Left cardiac atrium (tissue), 4 donors: ENCODE measurements around the gene SAP25. TPM values are rescaled to one million over a fixed set of nuclear protein-coding genes. Genes with fewer than 3 reads are reported as not detected.
"Not testable (repeated sequence)": the region's sequence is repeated elsewhere in the genome, so short reads cannot be mapped to it uniquely, and the experiment has no call there.

Experiments
- ATAC-seq, 2 donors: fragments of 200-7000 bp; cut with Tn5 transposase; one replicate each; pipeline ENCODE4 v1.9.1; 2020; ENCODE audit warnings: mild to moderate bottlenecking in 2 of 2, moderate library complexity in 2 of 2
- DNase-seq: peaks from one replicate; pipeline ENCODE4 v3.0.0-alpha.2; 2020
- intact Hi-C, 2 donors: fragments of 100-400 bp; cut with DNase I; formaldehyde crosslinking; loops; one replicate each; pipeline versions ENCODE4 v1.14.1 to v1.15.1; 2022 to 2023
- total RNA-seq, 2 donors: library from RNA; stranded (reverse); fragmentation: NEBNext Ultra II Directional; extraction: Animal tissue kit (Norgen Biotek cat#: 25700); gene quantifications; one replicate each; pipeline ENCODE4 v1.2.1, GENCODE V29; 2021
- donor health status: DM: no; HTN: yes; CAD: no.
- donor health status: DM: no; HTN: yes; CAD: no; lungs with severe emphysema.
- donor health status: DM: yes; HTN: yes; CAD: no.
- donor health status: Dilated cardiomyopathy.

The SAP25 gene
- total RNA-seq, 2 donors from 2014 or later: 0.58 to 1.5 TPM

DNA sequence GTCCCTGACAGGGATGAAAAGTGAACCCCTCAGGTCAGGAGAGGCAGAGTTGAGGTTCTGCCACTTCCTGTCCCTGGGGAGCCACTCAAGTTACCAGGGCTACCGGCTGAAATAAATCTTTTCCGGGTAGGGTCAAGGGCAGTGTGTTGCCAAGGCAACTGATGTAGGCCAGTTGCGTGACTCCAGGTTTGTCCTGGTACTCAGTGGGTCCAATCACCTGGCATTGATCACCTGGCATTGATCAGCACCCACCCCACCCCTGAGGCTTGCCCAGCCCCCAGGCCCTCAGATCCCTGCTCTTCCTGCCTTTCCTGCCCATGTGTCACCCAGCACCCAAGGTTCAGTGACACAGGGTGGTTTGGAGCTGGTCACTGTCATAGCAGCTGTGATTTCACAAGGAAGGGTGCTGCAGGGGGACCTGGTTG lies 5.9 kb downstream of the SAP25 start:
- DNase-seq (no peak), ATAC-seq (no peak)
- intact Hi-C loops: no loop called here

DNA sequence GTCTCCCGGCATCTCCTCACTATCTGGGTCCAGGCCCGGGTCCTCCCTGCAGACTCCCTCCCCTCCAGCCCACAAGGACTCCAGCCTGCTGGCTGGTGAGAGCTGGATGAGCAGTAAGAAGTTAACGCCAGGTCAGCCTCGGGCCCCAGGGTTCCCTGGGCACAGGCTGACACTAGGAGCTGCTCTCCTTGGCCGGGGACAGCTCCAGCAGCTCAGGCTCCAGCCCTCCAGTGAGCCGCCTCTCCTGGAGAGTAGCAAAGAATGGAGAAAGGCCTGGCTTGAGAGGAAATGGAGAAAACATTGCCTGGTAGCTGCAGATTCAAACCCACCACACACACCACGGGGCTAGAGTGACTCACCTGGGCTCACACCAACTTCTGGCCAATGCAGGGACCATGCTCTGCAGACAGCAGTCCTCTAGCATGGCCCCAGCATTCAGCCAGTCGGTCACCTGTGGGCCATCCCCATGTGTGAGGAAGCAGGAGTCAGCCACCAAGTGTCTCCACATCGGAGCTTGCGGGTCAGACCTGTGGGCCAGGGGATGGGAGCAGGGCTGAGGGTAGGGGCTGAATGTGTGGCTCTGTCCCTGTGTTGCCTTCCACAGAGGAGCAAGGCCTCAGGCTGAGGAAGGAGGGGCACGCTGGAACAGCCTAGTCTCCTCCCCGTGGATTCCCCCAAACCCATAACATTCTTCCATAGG lies 6.5 kb downstream of the SAP25 start:
- DNase-seq (no peak), ATAC-seq (no peak)
- intact Hi-C loops: no loop called here

DNA sequence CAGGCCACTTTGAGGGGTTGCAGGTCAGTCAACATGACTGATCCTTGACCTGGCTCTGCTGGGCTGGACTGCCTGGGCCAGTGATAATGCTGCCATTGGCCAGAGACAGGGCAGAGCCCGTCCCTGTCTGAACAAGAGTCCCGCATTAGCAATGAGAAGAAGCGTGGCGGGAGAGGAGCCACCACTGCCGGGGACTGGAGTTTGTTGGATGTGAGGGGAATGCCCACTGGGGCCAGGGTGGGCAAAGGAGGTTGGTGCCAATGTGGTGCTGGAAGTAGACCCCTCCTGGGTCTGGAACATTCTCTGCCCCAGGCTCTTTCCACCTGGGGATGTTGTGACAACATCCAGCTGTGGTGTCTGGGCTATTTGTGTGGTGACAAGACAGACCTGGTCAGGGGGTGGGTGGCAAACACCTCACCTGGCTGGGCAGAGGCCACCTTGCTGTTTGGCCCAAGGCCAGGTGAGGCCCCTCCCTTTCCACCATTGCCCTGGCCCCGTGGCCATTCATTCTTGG lies 7.6 kb downstream of the SAP25 start:
- intact Hi-C loops: no loop called here
- ATAC-seq: no peak
- no peak for DNase-seq

DNA sequence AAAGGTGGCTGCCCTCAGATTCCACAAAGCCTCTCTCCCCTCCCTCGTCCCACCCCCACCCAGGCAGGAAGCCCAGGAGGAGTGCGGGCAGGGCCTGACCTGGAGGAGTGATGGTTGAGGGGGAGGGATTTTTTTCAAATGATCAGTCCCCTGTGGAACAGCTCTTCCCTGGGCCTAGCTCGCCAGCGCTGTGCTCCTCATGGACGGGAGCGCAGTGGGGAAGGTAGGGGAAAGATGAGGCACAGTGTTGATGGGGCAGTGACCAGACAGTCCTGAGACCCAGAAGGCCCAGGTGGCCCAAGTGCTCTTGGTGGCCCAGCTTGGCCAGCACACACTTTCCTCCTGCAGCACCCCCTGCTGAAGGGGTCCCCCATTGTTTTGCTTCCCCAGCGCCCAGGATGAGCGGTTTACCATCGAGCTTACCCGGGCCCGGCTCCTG lies 8.5 kb downstream of the SAP25 start:
- intact Hi-C loops: no loop called here
- ATAC-seq (no peak), DNase-seq (no peak)

DNA sequence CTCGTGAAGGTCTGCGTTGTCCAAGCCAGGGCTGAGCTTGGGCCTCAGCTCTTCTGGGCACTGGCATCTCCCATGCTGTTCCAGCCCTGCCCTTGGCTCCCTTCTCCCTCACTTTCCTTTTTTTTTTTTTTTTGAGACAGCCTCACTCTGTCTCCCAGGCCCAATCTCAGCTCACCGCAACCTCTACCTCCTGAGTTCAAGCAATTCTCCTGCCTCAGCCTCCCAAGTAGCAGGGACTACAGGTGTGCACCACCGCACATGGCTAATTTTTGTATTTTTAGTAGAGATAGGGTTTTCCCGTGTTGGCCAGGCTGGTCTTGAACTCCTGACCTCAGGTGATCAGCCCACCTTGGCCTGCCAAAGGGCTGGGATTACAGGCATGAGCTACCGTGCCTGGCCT lies 9.3 kb downstream of the SAP25 start:
- intact Hi-C loops: loop anchor here (5.0 kb wide), 2 partner anchors 92 to 128 kb away; partner anchors contain the start of gene GIGYF1 (in 1 of the 2)
- not testable (repeated sequence) for DNase-seq, ATAC-seq

DNA sequence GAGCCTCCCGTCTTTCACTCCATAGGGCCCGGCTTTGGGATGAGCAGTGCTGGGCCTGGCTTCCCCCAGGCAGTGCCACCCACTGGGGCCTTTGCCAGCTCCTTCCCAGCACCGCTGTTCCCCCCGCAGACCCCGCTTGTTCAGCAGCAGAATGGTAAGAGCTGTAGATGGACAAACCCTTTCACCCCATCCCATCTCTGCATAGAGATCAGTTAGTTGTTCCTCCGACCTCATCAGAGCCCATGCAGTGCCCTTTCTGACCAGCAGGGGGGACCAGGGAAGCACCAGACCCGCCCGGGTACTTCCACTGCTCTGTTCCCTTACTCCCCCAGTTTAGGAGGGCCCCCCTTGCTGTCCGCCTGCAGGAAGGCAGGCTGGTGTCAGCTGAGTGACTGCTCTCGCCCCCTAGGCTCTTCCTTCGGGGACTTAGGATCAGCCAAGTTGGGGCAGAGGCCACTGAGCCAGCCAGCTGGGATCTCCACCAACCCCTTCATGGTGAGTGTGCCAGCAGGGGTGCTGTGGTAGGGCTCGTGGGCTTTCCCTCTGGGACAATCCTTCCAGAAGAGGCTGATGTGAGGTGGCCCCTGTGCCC lies 9.8 kb downstream of the SAP25 start:
- peak; percentile 86 for DNase-seq
- peak; percentile 62 to 70 for ATAC-seq
- intact Hi-C loops: loop anchor here (5.0 kb wide), 2 partner anchors 92 to 128 kb away; partner anchors contain the start of gene GIGYF1 (in 1 of the 2)

DNA sequence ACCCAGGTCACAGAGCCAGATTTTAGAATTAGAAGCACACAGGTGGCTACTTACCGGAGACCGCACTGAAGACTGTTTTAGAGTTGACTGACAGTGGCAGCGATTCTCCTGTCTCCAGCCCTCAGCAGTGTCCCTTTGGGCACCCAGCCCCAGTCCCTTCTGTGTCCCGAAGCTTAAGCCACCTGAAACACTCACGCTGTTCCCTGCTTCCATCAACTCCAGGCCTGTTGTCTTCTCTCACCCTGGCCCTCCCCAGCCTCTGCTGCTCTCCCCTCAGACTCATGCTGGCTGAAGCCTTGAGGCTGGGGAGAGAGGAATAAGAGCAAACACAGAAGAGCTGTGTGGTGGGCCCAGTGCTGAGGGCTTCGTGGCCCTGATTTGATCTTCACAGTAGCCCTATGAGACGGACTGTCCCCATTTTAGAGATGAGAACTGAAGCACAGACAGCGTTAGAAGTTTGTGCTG lies 10.6 kb downstream of the SAP25 start:
- DNase-seq (no peak), ATAC-seq (no peak)
- intact Hi-C loops: loop anchor here (5.0 kb wide), 2 partner anchors 91 to 129 kb away; partner anchors contain the start of gene GIGYF1 (in 1 of the 2)

DNA sequence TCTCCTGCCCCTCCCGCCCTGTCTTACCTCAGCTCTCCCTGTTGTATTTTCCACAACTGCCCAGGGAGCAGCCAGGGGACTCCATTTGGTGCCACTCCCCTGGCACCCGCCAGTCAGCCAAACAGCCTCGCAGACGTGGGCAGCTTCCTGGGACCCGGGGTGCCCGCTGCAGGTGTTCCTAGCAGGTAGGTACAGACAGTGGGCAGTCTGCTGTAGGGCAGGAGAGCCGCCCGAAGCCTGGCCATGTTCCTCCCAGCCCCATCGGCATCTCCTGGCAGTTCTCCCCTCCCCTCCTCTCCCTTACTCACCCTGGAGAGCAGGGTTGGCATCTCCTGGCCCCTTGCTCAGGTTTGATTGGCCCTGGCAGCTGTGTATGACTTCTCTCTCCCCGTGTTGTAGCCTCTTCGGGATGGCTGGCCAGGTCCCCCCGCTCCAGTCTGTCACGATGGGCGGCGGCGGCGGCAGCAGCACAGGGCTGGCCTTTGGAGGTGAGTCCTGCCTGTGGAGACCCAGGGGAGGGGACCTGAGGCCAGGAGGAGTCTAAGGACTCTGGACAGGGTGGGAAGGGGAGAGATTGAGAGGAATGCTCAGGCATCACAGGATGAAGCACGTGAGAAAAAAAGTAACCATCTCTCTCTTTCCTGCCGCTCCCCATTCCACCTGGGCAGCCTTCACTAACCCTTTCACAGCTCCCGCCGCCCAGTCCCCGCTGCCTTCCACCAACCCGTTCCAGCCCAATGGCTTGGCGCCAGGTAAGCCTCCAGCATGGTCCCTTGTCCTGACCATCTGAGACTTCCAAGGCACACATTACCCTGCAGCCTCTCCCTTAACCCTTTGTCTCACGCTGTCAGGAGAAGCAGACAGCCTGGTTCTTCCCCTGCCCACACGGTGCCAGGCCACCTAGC lies 11.3 kb downstream of the SAP25 start:
- intact Hi-C loops: loop anchor here (5.0 kb wide), 2 partner anchors 90 to 130 kb away; partner anchors contain the start of gene GIGYF1 (in 1 of the 2)
- DNase-seq: no peak
- peak in 1 of 2 donors; percentile 8 for ATAC-seq

DNA sequence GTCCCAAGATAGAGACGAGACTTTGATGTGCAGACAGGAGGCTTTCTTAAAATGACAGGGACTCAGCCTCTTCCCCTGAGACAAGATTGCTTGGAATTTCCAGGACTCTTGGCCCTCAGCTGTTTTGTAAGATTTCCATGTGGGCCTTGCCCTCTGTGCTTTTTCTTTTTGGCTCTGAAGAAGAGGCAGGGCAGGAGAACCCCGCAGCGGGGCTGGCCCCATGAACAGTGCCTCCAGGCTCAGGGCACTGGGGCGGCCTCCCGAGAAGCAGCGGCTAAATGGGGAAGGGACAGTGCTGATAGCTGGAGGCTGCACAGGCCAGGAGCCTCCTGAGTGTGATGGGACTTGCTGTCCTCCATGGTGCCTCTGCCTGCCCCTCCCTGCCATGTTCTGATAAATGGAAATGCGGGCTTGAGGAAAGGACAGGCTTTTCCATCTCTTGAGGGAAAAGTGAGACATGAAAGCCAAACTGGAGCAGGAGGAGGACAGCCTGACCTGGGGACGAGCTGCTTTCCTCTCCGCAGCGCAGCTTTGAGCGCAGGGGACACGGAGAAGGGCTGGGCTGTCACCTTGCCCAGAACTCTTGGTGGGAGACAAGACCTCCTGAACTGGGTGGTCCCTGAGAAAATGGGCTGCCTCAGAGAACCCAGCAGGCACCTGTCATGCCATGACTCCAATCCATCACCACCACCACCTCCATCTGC lies 12.1 kb downstream of the SAP25 start:
- intact Hi-C loops: loop anchor here (5.0 kb wide), 2 partner anchors 89 to 131 kb away; partner anchors contain the start of gene GIGYF1 (in 1 of the 2)
- DNase-seq (no peak), ATAC-seq (no peak)

DNA sequence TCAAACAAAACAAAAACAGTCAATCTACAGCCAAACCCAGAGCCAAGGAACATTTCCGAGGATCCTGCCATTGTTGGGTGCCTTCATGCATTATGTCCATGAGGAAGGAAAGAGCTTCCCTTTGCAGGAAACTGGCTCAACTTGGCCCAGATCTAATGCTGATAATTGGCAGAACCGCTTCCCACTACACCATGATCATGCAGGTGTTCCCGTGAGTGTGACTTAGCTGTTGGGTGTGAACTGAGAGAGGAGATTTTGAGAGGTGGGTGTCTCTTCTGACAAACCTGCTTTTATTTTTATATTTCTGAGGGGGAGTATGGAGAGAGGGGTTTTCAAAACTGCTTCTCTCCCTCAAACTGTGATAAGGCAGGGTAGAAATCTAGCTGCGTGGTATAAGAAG lies 14.6 kb downstream of the SAP25 start:
- DNase-seq: no peak
- intact Hi-C loops: loop anchor here in 1 of 2 donors (1.0 kb wide), 1 partner anchor 90 kb away; no protein-coding TSS in a partner anchor
- ATAC-seq: no peak

DNA sequence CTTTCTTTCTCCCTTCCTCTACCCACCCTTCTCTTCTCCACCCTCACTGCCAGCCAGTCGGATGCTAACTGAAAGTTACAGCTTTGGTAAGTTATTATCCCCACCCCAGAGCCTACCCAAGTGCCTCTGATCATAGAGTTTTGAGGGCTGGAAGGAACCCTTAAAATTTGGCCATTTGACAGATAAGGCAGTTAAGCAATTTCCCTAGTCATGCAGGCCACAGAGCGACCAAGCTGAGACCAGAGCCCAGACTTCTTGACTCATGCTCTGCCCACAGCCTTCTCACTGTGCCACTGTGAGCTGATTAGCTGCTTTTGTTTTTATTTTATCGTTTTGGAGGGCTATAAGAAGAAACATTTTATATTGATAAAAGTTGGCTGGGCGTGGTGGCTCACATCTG lies 17.2 kb downstream of the SAP25 start:
- no peak for ATAC-seq
- intact Hi-C loops: no loop called here
- DNase-seq: no peak

DNA sequence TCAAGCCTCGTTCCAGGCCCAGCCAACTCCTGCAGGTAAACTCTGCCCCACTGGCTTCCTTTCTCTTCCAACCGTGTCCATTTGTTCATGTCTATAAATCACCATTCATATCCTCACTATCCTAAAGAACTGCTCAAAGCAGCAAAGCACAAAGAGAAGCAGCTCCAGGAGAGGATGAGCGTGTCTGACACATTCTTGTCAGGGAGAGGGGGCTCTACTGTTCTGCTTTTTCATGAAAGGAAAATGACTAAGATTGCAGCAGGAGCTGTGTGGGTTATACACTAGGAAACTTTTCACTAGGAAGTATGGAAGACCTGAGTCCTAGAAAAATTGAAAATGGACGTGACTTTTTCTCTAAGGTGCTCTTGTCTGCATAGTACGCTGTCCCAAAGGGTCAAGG lies 18.0 kb downstream of the SAP25 start:
- DNase-seq: no peak
- intact Hi-C loops: no loop called here
- no peak for ATAC-seq

DNA sequence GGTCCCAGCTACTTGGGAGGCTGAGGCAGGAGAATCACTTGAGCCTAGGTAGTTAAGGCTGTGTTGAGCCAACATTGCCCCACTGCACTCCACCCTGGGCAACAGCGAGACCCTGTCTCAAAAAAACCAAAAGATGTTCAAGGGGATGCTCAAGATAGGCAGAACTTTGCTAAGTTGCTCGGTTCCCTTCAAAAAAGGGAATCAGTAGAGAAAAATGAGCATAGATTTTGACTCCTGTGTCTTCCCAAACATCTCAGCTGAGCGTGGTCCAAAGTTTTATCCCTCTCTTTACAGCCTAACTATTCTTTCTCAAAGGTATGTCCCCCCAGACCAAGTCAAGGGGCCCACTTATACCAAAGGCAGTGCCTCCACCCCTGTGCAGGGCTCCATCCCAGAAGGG lies 20.7 kb downstream of the SAP25 start:
- intact Hi-C loops: no loop called here
- DNase-seq: no peak
- ATAC-seq: no peak

DNA sequence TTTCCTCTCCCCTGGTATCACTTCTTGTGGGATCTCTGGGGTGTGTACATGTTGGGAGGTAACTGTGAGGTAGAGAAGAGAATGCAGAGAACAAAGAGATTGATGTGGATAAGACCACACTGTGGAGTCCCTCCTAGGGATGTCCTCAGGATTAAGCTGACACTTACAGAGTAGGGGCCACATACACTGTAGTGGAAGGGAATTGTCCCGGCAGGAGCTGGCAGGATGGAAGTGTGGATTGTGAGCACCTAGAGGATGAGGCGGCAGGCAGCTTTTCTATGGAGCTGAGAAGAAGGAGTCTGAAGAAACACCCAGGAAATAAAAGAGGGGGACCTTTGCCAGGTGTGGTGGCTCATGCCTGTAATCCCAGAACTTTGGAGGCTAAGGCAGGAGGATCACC lies 21.2 kb downstream of the SAP25 start:
- intact Hi-C loops: no loop called here
- DNase-seq: no peak
- no peak for ATAC-seq

DNA sequence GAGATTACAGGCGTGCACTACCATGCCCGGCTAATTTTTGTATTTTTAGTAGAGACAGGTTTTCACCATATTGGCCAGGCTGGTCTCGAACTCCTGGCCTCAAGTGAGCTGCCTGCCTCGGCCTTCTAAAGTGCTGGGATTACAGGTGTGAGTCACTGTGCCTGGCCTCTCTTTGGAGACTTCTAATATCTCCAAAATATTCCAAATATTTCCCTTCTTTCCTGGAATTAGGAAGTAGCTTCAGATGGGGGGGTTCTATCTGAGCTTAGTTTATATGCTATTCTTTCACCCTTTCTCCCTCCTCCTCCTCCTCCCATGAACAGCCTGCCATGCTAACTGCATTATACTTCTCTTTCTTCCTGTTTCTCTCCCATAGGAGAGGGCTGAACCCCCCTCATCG lies 25.3 kb downstream of the SAP25 start:
- intact Hi-C loops: loop anchor here in 1 of 2 donors (5.0 kb wide), 1 partner anchor 71 kb away; the partner anchor contains the start of gene TSC22D4
- not testable (repeated sequence) for ATAC-seq, DNase-seq

DNA sequence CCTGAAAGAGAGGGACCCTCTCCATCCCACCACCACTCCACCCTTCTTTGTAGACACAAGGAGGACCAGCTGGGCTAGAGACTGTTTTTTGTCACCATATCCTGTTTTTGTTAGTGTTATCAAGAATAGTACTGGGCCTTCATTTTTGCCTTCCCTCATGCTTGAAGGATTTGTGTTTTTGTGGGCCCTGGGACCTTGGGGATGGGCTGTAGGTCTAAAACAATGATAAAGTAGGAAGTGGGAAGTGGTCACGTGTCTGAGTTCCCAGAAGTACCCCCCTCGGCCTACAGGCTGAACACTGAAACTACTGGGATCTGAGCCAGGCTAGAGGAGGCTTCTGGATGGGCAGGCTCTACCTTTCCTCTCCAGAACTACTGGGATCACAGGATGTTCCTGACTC lies 25.8 kb downstream of the SAP25 start:
- ATAC-seq: peak; percentile 9 to 58
- intact Hi-C loops: loop anchor here in 1 of 2 donors (5.0 kb wide), 1 partner anchor 71 kb away; the partner anchor contains the start of gene TSC22D4
- no peak for DNase-seq

DNA sequence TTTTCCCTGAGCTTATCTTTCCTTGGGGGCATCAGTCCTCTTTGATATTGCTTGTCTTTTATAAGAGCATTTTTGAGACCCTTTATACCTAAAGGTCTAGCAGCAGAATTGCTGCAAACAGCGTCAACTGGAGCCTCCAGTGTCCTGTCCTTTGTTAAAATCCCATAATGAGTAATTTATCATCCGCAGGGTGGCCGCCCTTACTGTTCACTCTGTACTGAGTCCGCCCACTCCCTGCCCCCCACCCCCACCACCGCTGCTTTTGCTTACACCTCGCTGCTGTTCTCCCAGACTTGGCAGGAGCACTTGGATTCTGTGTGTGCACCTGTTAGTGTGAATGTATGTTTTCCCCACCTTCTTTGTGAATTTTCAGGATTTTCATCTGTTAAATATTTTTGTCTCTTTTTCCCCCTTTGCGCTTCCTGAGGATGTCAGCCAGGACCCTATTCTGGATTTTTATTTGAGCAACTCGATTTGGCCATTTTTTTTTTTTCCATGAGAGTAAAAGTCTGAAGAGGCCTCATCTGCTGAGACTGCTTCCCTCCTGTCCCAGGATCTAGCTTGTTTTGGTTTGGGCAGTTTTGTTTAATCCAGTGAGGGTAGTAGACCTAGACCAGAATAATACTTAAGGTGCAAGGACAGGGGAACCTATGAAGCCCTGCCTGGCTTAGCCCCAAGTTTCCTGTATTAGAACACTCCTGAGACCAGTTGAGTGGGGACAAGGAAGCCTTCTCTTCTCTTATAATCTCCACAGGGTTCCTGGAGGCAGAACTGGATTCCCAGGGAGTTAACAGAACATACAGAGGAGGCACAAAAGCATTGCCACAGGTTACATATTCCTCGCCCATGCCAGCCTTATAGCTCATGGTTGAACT lies 26.5 kb downstream of the SAP25 start:
- DNase-seq (no peak), ATAC-seq (peak in 1 of 2 donors; percentile 4)
- intact Hi-C loops: loop anchor here in 1 of 2 donors (5.0 kb wide), 1 partner anchor 70 kb away; the partner anchor contains the start of gene TSC22D4
